Adipocyte (in vitro differentiated cells): ENCODE data around the gene KBTBD3.

ENCODE experiments used
- DNase-seq: peaks from one replicate; pipeline ENCODE4 v3.0.0-alpha.2; 2015; ENCODE audit warnings: low read depth
- H3K27me3 ChIP-seq: replicated peaks from 2 replicates; pipeline ENCODE4 v1.7.0; 2013; ENCODE audit warnings: mild to moderate bottlenecking, low read length, moderate library complexity; ENCODE audit not compliant: control insufficient read depth, insufficient read depth
- H3K36me3 ChIP-seq: 2 replicates; pipeline ENCODE4 v1.7.0; 2013; ENCODE audit warnings: low read length, mild to moderate bottlenecking, moderate library complexity; ENCODE audit not compliant: control insufficient read depth, insufficient read depth, severe bottlenecking
- H3K4me1 ChIP-seq: 2 replicates; pipeline ENCODE4 v1.7.0; 2013; ENCODE audit warnings: mild to moderate bottlenecking, low read length, moderate library complexity; ENCODE audit not compliant: control insufficient read depth, insufficient read depth
- H3K4me3 ChIP-seq: 2 replicates; pipeline ENCODE4 v1.7.0; 2013; ENCODE audit warnings: mild to moderate bottlenecking, low read length, moderate library complexity
- H3K9ac ChIP-seq: 2 replicates; pipeline ENCODE4 v1.7.0; 2013; ENCODE audit warnings: mild to moderate bottlenecking, low read length, moderate library complexity
- H3K9me3 ChIP-seq: 2 replicates; pipeline ENCODE4 v1.7.0; 2013; ENCODE audit warnings: mild to moderate bottlenecking, low read length, moderate library complexity; ENCODE audit not compliant: control insufficient read depth

Gene KBTBD3

GRCh38 chr11:106086850-106087249, 9.7 kb upstream of the KBTBD3 start:
- Histone ChIP-seq H3K9me3 (no peaks in the 10 kb centered on the region), H3K27me3 (no peaks in the 10 kb centered on the region), H3K36me3 (peaks cover 27% of the 10 kb centered on the region), H3K4me1 (peaks cover 11% of the 10 kb centered on the region), H3K4me3 (no peak overlapping the region), H3K9ac (peak overlapping the region; percentile 8)
- DNase-seq = peak; percentile 10

- Histone ChIP-seq H3K36me3 (peaks cover 24% of the 10 kb centered on the region), H3K4me1 (peaks cover 11% of the 10 kb centered on the region), H3K4me3 (no peak overlapping the region), H3K9ac (no peak overlapping the region), H3K27me3 (no peaks in the 10 kb centered on the region), H3K9me3 (no peaks in the 10 kb centered on the region)
- peak; percentile 16 for DNase-seq
Measured at GRCh38 chr11:106086135-106086534, 9.0 kb upstream of the KBTBD3 start.

GRCh38 chr11:106082096-106082495, 4.9 kb upstream of the KBTBD3 start:
- no peak overlapping the region for H3K4me3 ChIP-seq
- H3K9me3 ChIP-seq = no peaks in the 10 kb centered on the region
- DNase-seq = no peak
- H3K9ac ChIP-seq = no peak overlapping the region
- peaks cover 19% of the 10 kb centered on the region for H3K4me1 ChIP-seq
- peaks cover 35% of the 10 kb centered on the region for H3K36me3 ChIP-seq
- no peaks in the 10 kb centered on the region for H3K27me3 ChIP-seq

GRCh38 chr11:106077609-106078455, 685 bp upstream of the KBTBD3 start, which contains the start of gene AASDHPPT:
AASDHPPT (plus strand) TSS chr11:106077662; CDS start chr11:106077711, 49 bp downstream.
- no peaks in the 10 kb centered on the region for H3K27me3 ChIP-seq
- H3K4me1 ChIP-seq = peaks cover 15% of the 10 kb centered on the region
- DNase-seq = peak; percentile 73
- H3K9ac ChIP-seq = peak within 1 kb of the TSS; percentile 100
- no peaks in the 10 kb centered on the region for H3K9me3 ChIP-seq
- peaks cover 23% of the 10 kb centered on the region for H3K36me3 ChIP-seq
- peak within 1 kb of the TSS; percentile 99 for H3K4me3 ChIP-seq

GRCh38 chr11:106076171-106076918, 802 bp downstream of the KBTBD3 start:
- no peak for DNase-seq
- peak overlapping the region; percentile 99 for H3K4me3 ChIP-seq
- H3K9ac ChIP-seq = peak overlapping the region; percentile 80
- no peaks in the 10 kb centered on the region for H3K9me3 ChIP-seq
- peaks cover 20% of the 10 kb centered on the region for H3K36me3 ChIP-seq
- H3K4me1 ChIP-seq = peaks cover 15% of the 10 kb centered on the region
- H3K27me3 ChIP-seq = no peaks in the 10 kb centered on the region

GRCh38 chr11:106072804-106073203, 4.3 kb downstream of the KBTBD3 start:
- peaks cover 3% of the 10 kb centered on the region for H3K9me3 ChIP-seq
- no peak overlapping the region for H3K4me3 ChIP-seq
- DNase-seq = no peak
- no peak overlapping the region for H3K9ac ChIP-seq
- H3K27me3 ChIP-seq = no peaks in the 10 kb centered on the region
- no peaks in the 10 kb centered on the region for H3K36me3 ChIP-seq
- no peaks in the 10 kb centered on the region for H3K4me1 ChIP-seq

- no peak for DNase-seq
- H3K9me3 ChIP-seq = peaks cover 3% of the 10 kb centered on the region
- no peak overlapping the region for H3K4me3 ChIP-seq
- no peaks in the 10 kb centered on the region for H3K27me3 ChIP-seq
- H3K36me3 ChIP-seq = no peaks in the 10 kb centered on the region
- H3K9ac ChIP-seq = no peak overlapping the region
- H3K4me1 ChIP-seq = no peaks in the 10 kb centered on the region
Measured at GRCh38 chr11:106070606-106071005, 6.5 kb downstream of the KBTBD3 start.

GRCh38 chr11:106063009-106063408, 14.1 kb downstream of the KBTBD3 start:
- H3K4me1 ChIP-seq = no peaks in the 10 kb centered on the region
- no peaks in the 10 kb centered on the region for H3K27me3 ChIP-seq
- DNase-seq = no peak
- H3K9me3 ChIP-seq = no peaks in the 10 kb centered on the region
- no peaks in the 10 kb centered on the region for H3K36me3 ChIP-seq
- H3K9ac ChIP-seq = no peak overlapping the region
- H3K4me3 ChIP-seq = no peak overlapping the region

GRCh38 chr11:106061954-106062949, 14.9 kb downstream of the KBTBD3 start:
- no peaks in the 10 kb centered on the region for H3K4me1 ChIP-seq
- H3K4me3 ChIP-seq = no peak overlapping the region
- DNase-seq = no peak
- no peaks in the 10 kb centered on the region for H3K36me3 ChIP-seq
- no peak overlapping the region for H3K9ac ChIP-seq
- no peaks in the 10 kb centered on the region for H3K9me3 ChIP-seq
- no peaks in the 10 kb centered on the region for H3K27me3 ChIP-seq

GRCh38 chr11:106061249-106061784, 15.8 kb downstream of the KBTBD3 start:
- Histone ChIP-seq H3K9ac (no peak overlapping the region), H3K27me3 (no peaks in the 10 kb centered on the region), H3K4me1 (no peaks in the 10 kb centered on the region), H3K36me3 (no peaks in the 10 kb centered on the region), H3K4me3 (no peak overlapping the region), H3K9me3 (no peaks in the 10 kb centered on the region)
- DNase-seq = no peak
